Measurements from ENCODE around the gene SPINK4.

DNA sequence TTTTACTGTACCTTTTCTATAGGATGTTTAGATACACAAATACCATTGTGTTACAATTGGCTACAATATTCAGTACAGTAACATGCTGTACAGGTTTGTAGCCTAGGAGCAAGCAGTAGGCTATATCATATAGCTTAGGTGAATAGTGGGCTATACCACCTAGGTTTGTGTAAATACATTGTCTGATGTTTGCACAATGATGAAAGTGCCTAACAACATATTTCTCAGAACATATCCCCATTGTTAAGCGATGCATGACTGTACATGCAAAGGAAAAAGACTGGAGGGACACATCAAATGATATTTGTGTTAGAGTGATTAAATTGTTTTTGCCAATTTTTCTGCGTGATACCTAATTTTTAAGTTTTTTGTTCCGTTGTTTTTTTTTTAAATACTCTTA is 30.2 kb downstream of the SPINK4 start:
- TF ChIP-seq, protein P1, sequence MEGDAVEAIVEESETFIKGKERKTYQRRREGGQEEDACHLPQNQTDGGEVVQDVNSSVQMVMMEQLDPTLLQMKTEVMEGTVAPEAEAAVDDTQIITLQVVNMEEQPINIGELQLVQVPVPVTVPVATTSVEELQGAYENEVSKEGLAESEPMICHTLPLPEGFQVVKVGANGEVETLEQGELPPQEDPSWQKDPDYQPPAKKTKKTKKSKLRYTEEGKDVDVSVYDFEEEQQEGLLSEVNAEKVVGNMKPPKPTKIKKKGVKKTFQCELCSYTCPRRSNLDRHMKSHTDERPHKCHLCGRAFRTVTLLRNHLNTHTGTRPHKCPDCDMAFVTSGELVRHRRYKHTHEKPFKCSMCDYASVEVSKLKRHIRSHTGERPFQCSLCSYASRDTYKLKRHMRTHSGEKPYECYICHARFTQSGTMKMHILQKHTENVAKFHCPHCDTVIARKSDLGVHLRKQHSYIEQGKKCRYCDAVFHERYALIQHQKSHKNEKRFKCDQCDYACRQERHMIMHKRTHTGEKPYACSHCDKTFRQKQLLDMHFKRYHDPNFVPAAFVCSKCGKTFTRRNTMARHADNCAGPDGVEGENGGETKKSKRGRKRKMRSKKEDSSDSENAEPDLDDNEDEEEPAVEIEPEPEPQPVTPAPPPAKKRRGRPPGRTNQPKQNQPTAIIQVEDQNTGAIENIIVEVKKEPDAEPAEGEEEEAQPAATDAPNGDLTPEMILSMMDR (IDR thresholded peaks at IDR 0.05), result no peak
- no peak for TF ChIP-seq POLR2A (IDR thresholded peaks at IDR 0.05)
